Activated CD4-positive, CD25-positive, alpha-beta regulatory T cell treated with anti-CD3 and anti-CD28 coated beads, Interleukin-2, amount 50 U/mL, for 24 hours (primary cell): Measurements from ENCODE around the gene LILRA6.
"Not testable (repeated sequence)": the region's sequence is repeated elsewhere in the genome, so short reads cannot be mapped to it uniquely, and the experiment has no call there.

Experiments
- ATAC-seq, 2 donors: fragments of 150-1000 bp; cut with Tn5 transposase; one replicate each; pipeline ENCODE4 v1.10.0; 2021; ENCODE audit warnings: mild to moderate bottlenecking in 1 of 2, moderate library complexity in 1 of 2

LILRA6 gene

DNA sequence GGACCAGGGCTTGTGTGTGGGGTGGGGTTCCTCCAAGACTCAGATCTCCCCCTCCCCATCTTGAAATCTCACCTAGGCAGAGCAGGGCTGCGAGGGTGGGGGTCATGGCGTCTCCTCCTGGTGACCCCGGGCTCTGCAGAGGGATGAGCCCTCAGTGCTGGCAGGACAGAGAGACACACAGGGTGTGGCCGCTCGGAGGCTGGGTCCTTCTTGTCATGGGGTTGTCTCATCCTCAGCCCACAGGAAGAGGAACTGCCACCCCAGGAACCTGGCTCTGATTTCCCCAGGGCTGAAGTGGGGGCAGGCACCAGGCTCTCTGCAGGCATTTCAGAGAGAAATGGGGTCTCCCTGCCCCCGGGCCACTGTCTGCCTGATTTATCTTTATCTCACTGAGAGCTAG is at the start of gene LILRA6:
TSS of gene LILRA6 (minus strand) at position 145 of the 400 bp plus-strand sequence.
- ATAC-seq = not testable (repeated sequence)

DNA sequence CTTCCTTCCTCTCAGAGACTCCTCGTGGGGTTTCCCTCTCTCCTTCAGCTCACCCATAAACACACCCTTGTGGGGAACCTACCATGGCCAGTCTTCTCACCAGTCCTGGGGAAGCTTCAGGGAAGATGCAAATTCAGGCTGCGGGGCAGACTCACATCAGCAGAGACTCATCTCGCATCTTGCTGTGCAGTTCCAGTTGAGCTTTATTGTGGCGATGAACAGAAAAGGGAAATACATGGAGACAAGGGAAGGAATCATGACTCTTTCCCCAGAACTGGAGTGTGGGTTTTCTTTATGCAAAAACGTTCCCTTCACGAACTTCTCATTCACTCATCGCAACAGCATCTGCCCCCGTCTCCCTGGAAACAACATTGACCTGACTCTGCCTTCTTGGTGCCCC is 46.6 kb upstream of the LILRA6 start:
- ATAC-seq = not testable (repeated sequence)

DNA sequence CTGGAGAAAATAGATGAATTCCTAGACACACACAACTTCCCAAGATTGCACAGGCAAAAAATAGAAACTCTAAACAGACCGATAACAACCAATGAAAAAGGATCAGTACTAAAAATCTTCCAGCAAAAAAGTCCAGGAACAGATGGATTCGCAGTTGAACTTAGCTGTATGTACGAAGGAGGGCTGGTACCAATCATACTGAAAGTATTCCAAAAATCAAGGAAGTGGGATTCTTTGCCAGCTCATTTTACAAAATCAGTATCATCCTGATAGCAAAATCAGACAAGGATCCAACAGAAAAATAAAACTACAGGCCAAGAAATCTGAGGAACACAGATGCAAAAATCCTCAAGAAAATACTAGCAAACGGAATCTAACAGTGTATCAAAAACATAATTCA is 44.9 kb upstream of the LILRA6 start:
- ATAC-seq = no peak

DNA sequence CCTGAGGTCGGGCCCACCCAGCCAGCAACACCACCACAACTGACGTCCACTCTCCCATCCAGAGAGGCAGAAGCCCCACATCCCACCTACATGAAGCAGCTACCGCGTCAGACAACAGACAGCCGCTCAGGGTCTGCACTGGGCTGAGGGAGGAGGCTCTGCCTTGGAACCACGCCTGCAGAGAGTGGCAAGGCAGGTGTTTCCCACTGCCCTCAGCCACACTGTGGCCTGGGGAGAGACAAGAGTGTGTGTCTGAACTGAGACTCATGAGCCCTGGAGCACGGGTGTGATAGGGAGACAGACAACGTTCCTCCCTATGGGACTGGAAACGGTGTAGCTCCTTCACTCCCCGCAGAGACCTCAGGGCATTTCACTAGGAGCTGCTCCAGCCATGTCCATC is 43.7 kb upstream of the LILRA6 start:
- peak; percentile 21 to 30 for ATAC-seq

DNA sequence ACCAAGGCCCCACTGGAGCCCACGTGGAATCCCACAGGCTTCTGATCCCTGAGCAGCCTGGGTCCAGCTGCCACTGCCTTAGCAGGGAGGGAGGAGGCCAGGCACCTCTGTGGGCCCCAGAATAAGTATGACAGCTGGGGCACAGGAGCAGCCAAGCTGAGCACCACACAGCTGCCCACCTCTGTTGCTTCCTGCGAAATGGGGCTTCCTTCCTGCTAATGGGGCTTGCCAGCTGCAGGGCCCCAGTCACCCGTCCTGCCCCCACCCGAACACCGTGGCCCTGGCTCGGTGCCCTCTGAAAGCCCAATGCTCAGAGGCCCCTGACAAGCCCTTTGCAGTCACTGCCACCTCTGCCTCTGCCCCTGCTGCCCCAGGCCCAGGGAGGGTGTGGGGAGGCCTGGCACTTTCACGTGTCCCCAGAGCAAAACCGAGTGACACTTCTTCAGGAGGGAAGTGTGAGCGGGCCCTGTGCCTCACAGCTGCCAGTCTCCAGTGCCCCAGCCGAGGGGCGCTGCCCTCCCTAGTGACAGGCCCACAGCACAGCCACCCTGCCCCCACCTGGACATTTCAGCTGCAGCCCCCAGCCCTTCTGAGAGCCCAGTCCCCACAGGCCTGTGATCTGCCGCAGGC is 43.0 kb upstream of the LILRA6 start:
- not testable (repeated sequence) for ATAC-seq

DNA sequence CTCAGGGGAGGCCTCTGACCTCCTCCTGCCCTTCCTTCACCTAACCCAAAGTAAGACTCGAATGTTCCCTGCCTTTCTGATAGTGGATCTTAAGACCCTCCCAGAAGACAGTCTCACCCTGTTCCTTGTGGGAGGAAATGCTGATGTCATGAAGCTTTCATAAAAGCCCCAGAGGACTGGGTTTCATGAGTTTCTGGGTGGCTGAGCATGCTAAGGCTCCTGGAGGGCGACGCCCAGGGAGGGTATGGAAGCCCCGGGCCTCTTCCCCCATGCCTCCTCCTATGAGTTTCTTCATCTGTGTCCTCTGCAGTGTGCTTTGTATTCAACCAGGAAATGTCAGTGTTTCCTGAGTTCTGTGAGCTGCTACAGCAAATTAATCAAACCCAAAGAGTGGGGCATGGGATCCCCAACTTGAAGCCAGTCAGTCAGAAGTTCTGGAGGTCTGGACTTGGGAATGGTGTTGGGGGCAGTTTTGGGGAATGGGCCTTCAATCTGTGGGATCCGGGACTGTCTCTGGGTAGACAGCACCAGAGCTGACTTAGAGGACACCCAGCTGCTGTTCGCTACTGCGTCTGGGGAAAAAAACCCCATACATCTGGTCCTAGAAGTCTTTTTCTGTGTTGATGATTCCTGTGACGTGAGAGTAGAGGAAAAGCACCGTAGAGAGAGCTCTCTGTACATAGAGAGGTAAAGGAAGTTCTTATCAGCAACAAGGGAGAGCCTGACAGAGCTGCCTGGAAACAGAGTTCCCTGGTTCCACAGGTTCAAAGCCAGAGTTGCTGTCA is 40.3 kb upstream of the LILRA6 start:
- ATAC-seq = no peak

DNA sequence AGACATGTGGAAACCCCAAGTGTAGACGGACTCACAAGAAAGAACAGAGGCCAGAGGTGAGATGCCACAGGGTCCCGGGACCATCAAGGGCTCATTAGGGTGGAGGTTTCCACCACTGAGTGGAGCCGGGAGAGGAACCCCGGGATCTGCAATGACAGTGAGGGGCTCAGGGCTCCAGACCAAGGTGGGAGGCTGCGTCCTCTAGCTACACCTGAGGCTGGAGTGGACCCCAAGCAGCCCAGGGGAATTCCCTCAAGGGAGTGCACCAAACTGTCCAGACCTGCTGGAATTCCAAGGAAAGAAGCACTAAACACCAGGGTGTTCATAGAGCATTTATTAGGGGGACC is 39.1 kb upstream of the LILRA6 start:
- not testable (repeated sequence) for ATAC-seq

DNA sequence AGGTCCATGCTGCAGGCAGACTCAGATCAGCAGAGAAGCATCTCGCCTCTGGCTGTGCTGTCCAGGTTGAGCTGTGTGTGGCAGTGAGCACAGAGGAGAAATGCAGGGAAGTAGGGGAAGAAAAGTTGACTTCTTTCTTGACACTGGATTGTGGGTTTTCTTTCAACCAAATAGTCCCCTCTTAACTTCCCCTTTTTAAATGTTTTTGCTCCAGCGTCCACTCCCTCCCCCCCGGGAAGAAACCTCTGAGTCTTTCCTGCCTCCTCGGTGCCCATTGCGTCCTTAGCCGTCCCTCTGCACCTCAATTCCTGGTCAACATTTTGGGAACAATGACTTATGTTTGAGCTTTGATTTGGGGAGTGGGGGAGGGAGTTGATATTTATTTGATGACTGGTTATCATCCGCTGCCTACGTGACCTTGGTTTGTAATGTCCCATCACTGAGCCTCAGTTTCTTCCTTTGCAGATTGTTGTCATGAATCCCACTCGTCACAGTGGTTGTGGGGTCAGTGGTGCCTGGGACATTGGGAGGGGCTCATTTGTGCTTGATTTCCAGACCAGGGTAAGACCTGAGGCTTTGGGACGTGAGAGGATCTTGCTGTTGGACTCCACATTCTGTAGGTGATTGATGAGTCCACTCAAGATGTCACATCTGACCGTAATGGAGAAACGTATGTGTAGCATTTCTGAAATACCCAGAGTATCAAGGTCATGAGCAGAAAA is 38.6 kb upstream of the LILRA6 start, which contains the start of gene LILRB2:
TSS of gene LILRB2 (minus strand) at position 104 of the 722 bp plus-strand sequence. CDS start 614 bp downstream, outside the sequence.
- ATAC-seq = no peak

DNA sequence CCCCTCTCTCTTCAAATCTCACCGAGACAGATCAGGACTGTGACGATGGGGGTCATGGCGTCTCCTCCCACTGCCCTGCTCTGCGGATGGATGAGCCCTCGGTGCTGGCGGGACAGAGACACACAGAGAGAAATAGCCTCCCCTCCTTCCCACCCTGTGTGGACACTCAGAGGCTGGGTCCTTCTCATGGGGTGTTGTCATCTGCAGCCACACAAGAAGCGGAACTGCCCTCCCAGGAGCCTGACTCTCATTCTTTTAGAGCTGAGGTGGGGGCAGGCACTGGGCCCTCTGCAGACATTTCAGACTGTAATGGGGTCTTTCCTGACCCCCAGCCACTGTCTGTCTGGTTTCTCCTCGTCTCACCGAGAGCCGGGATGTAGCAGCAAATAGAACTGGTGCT is 37.9 kb upstream of the LILRA6 start:
- ATAC-seq = not testable (repeated sequence)

DNA sequence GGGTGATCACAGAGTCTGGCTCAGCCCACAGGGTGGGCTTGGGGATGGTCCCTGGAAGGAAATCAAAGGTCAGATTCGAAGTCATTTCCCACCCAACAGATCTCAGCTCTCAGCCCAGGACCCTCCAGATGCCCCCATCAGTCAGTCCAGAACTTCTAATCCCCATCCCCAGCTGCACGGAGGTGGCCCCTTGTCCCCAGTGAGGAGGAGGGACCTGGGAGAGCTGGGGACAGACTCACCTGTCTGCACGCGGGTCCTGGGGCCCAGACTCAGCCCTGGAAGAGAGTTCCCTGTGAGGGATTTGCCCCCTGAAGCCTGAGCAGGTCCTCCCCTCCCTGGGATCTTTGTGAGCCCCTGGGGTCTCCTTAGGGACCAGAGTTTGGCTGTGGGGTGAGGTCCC is 37.4 kb upstream of the LILRA6 start:
- ATAC-seq = not testable (repeated sequence)

DNA sequence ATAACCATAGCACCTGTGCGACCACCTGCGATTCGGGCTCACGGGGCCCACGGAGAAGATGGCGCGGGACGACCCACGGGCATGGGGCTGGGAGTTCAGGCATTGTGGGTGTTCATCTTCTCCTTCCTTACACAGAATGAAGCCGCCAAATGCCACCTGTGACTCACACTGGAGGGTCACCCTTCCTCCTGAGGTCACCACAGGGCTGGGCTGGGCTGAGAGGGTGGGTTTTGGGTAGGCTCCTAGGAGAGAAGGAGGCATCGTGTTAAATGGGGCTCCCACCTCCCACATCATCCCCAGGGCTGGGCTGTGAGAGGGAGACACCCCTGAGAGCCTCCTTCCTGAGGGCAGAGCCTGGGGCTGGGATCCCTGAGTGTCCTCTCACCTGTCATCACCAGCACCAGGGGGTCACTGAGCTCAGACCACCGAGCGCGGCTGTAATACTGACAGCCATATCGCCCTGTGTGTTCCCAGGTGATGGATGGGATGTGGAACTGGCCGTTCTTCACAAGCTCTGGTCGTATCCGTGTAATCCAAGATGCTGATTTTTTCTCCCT is 36.9 kb upstream of the LILRA6 start:
- ATAC-seq = no peak

DNA sequence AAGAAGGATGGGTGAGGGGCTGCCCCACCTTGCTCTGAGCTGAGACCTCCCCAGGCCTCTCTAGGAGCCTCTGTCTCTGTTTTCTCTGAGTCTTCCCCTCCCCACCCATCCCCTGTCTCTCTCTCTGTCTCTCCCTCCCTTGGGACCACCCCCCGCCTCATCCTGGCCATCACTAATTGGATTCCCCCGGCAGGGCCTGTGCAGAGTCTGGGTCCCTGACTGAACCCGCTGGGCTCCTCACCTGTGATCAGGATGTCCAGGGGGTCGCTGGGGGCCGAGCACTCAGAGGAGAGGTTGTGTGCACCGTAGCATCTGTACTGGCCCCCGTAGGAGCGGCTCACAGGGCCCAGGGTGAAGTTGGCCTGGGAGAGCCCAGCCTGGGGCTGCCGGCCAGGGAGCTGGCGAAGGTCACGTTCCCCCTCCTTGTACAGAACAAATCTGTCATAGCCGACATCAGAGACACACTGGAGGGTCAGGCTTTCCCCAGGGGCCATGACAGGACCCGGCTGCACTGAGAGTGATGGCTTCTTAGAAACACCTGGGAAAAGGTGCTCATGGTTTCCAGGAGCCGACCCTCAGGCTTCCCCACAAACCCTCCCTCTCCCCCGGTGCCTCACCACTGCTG is 36.1 kb upstream of the LILRA6 start:
- not testable (repeated sequence) for ATAC-seq

DNA sequence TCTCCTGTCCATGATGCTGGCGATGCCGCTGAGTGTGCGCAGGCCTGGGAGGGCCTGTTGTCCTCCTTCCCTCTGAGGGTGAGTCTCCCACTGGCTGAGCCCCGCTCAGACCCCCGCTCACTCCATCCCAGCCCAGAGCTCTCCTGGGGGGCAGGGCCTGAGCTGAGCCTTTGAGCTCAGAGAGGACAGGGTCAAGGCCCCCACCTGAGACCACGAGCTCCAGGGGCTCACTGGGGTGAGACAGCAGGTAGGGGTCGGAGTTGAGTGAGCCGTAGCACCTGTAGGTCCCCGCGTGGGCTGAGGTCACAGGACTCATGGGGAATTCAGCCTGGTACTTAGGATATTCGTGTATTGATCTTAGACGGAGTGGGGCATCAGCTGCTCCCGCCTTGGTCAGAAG is 35.5 kb upstream of the LILRA6 start:
- ATAC-seq = not testable (repeated sequence)

DNA sequence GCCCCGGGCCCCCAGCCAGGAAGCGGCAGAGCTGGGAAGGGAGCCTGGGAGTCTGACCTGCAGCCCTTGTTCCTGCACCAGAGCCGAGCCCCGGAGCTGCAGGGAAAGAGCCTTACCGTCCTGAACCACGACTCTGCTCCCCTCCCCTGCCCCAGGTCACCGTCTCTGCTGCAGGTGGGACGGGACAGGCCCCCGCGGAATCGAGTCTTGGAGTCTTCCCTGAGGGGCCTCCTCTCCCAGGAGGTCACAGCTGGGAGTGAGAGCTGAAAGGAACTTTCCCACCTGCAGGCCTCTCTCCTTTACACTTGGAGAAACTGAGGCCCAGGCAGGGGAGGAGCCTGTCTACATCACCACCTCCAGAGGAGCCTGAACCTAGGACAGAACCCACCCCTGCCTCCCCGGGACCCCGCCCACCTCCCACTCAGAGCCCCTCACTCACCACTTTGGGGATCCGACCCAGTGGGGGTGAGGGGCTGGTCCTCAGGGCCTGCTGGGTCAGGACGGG is 34.6 kb upstream of the LILRA6 start:
- not testable (repeated sequence) for ATAC-seq

DNA sequence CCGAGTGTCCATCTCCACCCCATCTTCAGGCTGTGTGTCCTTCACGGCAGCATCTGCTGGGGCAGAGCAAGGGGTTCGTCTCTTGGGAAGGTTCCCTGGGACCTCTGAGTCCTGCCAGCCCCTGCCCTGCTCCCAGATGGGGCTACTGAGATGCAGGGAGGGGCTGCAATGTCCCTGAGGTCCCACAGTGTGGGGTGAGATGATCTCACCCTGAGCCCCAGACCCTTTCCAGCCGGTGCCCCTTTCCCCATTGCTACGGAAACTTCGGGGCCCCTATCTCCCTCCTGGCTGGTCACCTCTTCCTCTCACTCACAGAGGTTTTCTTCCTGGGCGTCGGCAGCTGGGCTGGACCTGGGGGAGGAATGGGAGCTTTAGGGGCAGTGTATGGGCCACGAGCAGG is 33.4 kb upstream of the LILRA6 start:
- ATAC-seq = no peak

DNA sequence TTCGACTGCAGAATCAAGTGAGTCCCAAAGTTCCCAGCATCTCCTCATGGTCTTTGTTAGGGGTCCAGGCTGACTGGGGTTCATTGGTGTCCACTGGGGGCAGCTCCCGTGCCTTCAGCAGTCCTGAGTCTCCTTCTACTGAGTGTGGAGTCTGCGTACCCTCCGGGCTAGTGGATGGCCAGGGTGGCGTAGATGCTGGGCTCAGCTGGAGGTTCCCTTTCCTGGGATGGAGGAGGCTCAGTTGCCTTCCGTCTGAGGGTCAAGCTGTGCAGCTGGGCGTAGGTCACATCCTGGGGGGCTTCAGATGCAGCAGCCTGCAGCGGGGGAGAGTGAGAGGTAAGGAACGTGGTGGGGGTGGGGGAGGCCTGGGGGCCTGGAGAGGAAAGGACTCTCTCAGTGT is 31.9 kb upstream of the LILRA6 start:
- not testable (repeated sequence) for ATAC-seq

DNA sequence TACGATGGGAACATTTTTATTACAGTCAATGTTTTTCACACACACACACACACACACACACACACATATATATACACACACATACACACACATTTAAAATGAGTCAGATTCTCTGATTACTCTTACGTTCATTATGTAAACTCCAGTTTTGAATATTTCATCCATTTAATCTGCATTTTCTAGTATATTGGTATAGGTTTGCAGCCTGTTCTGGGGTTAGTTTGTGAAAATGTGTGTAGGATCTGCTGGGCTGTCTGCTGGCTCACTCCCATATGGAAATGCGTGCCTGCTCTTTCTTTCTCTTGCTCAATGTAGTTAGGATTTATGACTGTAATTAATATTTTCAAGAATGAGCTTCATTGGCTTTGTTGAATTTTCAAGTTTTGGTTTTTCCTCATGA is 31.2 kb upstream of the LILRA6 start:
- ATAC-seq = no peak

DNA sequence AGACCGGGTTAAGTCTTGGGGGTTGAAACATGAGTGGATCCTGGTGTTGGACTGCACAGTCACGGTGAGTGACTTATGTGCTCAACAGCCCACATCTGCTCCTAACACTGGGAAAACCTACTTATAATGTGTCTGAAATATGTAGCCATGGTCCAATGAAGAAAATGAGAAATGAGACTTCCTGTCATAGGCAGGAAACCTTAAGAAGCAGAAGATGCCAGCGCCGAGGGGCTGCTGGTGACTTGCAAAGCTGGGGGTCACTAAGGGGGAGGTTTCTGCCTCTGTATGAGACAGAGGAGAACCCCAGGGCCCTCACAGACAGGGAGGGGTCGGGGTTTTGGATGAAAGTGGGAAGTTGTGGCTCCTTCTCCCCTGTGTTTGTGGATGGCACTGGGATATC is 29.6 kb upstream of the LILRA6 start:
- ATAC-seq = not testable (repeated sequence)

DNA sequence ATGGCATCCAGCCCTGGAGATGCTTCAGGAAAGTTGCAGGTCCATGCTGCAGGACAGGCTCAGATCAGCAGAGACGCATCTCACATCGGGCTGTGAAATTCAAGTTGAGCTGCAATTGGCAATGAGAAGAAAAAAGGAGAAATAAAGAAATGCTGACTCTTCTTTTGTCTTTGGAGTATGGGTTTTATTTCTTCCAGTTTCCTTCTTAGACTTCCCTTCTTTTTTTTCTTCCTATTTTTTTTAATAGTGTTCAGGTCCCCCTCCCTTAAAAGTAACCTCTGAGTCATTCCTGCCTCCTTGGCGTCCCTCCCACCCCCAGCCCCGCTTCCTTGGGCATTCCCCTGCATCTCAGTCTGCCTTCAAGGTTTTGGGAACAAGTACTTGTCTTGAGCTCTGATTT is 29.0 kb upstream of the LILRA6 start:
- not testable (repeated sequence) for ATAC-seq

DNA sequence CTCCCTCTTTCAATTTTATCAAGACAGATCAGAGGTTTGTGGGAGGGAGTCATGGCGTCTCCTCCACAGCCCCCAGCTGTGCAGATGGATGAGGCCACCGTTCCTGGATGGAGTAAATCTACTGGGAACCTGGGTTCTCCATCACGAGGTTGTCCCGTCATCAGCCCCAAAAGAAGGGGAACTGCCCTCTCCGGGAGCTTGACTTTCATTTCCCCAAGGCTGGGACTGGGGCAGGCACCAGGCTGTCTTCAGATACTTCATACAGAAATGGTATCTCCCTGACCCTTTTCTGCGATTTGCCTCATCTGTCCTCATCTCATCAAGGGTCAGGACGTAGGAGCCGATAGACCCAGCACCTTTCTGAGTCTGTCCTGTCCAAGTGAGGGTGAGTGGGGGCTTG is 28.5 kb upstream of the LILRA6 start:
- no peak for ATAC-seq

DNA sequence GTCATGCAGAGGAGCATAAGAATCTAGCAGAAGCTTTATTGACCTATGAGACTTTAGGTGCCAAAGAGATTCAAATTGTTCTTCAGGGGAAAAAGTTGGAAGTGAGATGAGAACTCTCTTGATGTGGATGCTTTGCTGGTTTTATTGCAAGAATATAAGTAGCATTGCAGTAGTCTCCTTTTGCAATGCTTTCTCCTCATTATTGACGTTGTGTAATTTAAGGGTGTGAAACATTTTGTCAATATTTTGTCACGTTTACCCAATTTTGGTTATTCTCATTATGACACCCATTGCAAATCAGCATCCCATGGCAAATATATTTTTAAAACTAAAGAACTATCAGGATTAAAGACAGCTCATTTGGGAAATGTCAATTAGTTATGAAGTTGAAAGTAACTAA is 26.3 kb upstream of the LILRA6 start:
- no peak for ATAC-seq

DNA sequence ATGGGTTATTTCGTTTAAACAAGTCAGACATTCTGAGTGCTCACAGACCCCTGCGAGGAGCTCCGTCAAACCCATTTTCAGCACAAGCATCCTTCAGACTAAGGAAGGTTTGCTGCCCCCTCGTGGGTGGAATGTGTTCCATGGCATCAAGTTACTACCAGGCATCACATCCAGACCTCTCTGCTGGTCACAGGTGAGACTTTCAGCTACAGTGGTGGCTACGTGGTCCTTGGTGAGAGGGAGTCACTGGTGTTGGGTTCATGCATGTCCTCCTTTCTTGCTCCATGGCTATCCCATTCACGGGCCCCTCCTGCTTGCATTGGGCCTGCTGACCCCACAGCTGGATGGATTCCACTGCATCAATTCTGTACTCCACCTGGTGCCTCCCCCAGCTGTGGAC is 23.5 kb upstream of the LILRA6 start:
- peak in 1 of 2 donors; percentile 46 for ATAC-seq

DNA sequence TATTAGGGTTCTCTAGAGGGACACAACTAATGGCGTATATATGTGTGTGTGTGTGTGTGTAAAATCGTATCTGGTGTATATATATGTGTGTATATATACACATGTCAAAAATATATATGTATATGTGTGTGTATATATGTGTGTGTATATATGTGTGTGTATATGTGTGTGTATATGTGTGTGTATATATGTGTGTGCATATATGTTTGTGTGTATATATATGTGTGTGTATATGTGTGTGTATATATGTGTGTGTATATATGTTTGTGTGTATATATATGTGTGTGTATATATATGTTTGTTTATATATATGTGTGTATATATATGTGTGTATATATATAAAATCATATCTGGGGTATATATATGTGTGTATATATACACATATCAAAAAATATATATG is 19.9 kb upstream of the LILRA6 start:
- ATAC-seq = no peak
